HG02571 (cell line): ENCODE data around the gene ABHD13.
"Not testable (repeated sequence)": the region's sequence is repeated elsewhere in the genome, so short reads cannot be mapped to it uniquely, and the experiment has no call there.

Experiments used
- ATAC-seq: cut with Tn5 transposase; IDR thresholded peaks from one replicate; pipeline ENCODE4 v1.9.1; 2021; ENCODE audit warnings: mild to moderate bottlenecking, moderate library complexity; ENCODE audit not compliant: unreplicated experiment

Gene ABHD13

GRCh38 chr13:108223687-108224503 lies 5.7 kb downstream of the ABHD13 start:
- no peak for ATAC-seq

GRCh38 chr13:108225440-108225839 lies 7.2 kb downstream of the ABHD13 start:
- no peak for ATAC-seq

- no peak for ATAC-seq
Measured at GRCh38 chr13:108226184-108226583, 8.0 kb downstream of the ABHD13 start.

- ATAC-seq = no peak
Measured at GRCh38 chr13:108227651-108228272, 9.6 kb downstream of the ABHD13 start.

GRCh38 chr13:108230377-108230776 lies 12.2 kb downstream of the ABHD13 start:
- no peak for ATAC-seq

GRCh38 chr13:108249150-108249549 lies 31.0 kb downstream of the ABHD13 start:
- no peak for ATAC-seq

GRCh38 chr13:108257248-108257647 lies 39.1 kb downstream of the ABHD13 start:
- no peak for ATAC-seq

GRCh38 chr13:108263621-108264355 lies 45.6 kb downstream of the ABHD13 start:
- ATAC-seq = no peak

GRCh38 chr13:108266321-108266990 lies 48.3 kb downstream of the ABHD13 start:
- no peak for ATAC-seq

GRCh38 chr13:108267347-108267746 lies 49.2 kb downstream of the ABHD13 start:
- no peak for ATAC-seq

GRCh38 chr13:108267855-108268254 lies 49.7 kb downstream of the ABHD13 start:
- ATAC-seq = not testable (repeated sequence)

- ATAC-seq = no peak
Measured at GRCh38 chr13:108268466-108269112, 50.4 kb downstream of the ABHD13 start.

GRCh38 chr13:108269601-108270328 lies 51.6 kb downstream of the ABHD13 start, which contains the start of gene TNFSF13B:
TNFSF13B (plus strand) TSS chr13:108269718; CDS start chr13:108269896, 178 bp downstream.
- peak; percentile 71 for ATAC-seq

GRCh38 chr13:108270442-108270841 lies 52.2 kb downstream of the ABHD13 start:
- ATAC-seq = peak; percentile 8

GRCh38 chr13:108272333-108272732 lies 54.1 kb downstream of the ABHD13 start:
- ATAC-seq = no peak

GRCh38 chr13:108273429-108274118 lies 55.4 kb downstream of the ABHD13 start:
- ATAC-seq = no peak

- ATAC-seq = no peak
Measured at GRCh38 chr13:108274718-108275117, 56.5 kb downstream of the ABHD13 start.

GRCh38 chr13:108276060-108276459 lies 57.9 kb downstream of the ABHD13 start:
- no peak for ATAC-seq

- no peak for ATAC-seq
Measured at GRCh38 chr13:108278466-108278865, 60.3 kb downstream of the ABHD13 start.
